Right forelimb (tissue), 1 donor: ENCODE results near the gene INVS.

Experiments used
- DNase-seq: peaks from one replicate; pipeline ENCODE4 v3.0.0-alpha.2; 2018

INVS gene

GRCh38 chr9:100350188-100350587 is 251.1 kb downstream of the INVS start:
- DNase-seq, result no peak
